Panc1 (cell line): ENCODE results near the gene SLC25A33.

Source experiments
- POLR2AphosphoS5 ChIP-seq: IDR thresholded peaks from 2 replicates; pipeline ENCODE4 v1.6.1; 2012; ENCODE audit warnings: mild to moderate bottlenecking, low read depth, low read length, moderate library complexity
- SIN3A ChIP-seq: IDR thresholded peaks from 2 replicates; pipeline ENCODE4 v1.6.1; 2012; ENCODE audit warnings: low read depth, mild to moderate bottlenecking, low read length, moderate library complexity, borderline replicate concordance; ENCODE audit not compliant: insufficient read depth
- TCF7L2 ChIP-seq: IDR thresholded peaks from 2 replicates; pipeline ENCODE4 v1.6.1; 2011; ENCODE audit warnings: mild to moderate bottlenecking, low read depth, low read length, inconsistent platforms
- TF ChIP-seq, protein P1 (sequence below): fragments of 450-650 bp; IDR thresholded peaks from 2 replicates; pipeline ENCODE4 v1.5.1; 2017; ENCODE audit warnings: mild to moderate bottlenecking

DNA sequence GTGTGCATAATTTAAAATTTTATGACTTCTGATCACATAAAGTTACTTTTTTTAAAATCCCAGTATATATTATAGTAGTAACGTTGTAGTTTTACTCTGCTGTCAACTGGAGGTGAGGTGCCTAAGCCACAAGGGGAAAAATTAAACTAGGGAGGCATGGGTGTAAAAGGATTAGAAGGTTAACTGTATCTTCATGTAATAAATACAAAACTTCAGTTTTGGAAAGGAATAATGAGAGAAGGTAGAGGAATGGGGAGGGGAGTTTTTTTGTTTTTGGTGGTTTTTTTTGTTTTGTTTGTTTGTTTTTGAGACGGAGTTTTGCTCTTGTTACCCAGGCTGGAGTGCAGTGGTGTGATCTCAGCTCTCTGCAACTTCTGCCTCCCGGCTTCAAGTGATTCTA, 5.7 kb downstream of the SLC25A33 start:
- TF ChIP-seq, protein P1, sequence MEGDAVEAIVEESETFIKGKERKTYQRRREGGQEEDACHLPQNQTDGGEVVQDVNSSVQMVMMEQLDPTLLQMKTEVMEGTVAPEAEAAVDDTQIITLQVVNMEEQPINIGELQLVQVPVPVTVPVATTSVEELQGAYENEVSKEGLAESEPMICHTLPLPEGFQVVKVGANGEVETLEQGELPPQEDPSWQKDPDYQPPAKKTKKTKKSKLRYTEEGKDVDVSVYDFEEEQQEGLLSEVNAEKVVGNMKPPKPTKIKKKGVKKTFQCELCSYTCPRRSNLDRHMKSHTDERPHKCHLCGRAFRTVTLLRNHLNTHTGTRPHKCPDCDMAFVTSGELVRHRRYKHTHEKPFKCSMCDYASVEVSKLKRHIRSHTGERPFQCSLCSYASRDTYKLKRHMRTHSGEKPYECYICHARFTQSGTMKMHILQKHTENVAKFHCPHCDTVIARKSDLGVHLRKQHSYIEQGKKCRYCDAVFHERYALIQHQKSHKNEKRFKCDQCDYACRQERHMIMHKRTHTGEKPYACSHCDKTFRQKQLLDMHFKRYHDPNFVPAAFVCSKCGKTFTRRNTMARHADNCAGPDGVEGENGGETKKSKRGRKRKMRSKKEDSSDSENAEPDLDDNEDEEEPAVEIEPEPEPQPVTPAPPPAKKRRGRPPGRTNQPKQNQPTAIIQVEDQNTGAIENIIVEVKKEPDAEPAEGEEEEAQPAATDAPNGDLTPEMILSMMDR, result no peak
- TF ChIP-seq POLR2AphosphoS5, result no peak
- TF ChIP-seq SIN3A, result no peak
- no peak for TF ChIP-seq TCF7L2
